GM12892 (cell line): ENCODE results near the gene RPTN.

Experiments used
- POLR2A ChIP-seq: IDR thresholded peaks from 2 replicates; pipeline ENCODE4 v1.6.1; 2011; ENCODE audit warnings: low read depth, low read length, control low read depth
- POLR2AphosphoS5 ChIP-seq: IDR thresholded peaks from 2 replicates; pipeline ENCODE4 v1.6.1; 2011; ENCODE audit warnings: low read depth, low read length, control low read depth
- TAF1 ChIP-seq: IDR thresholded peaks from 2 replicates; pipeline ENCODE4 v1.6.1; 2011; ENCODE audit warnings: low read depth, mild to moderate bottlenecking, control low read depth, low read length, borderline replicate concordance

GRCh38 chr1:152141971-152142584 is 16.9 kb downstream of the RPTN start:
- TF ChIP-seq POLR2A = no peak
- TF ChIP-seq POLR2AphosphoS5 = no peak
- no peak for TF ChIP-seq TAF1
